ENCODE results near the gene PTMS.

- TF ChIP-seq CTCF (IDR thresholded peaks at IDR 0.05) (no peak), POLR2A (IDR thresholded peaks at IDR 0.05) (no peak)
These were observed 37.0 kb upstream of the PTMS start for GRCh38 chr12:6729186-6729585.

All from adrenal gland (tissue), 5 donors.